GM18498 (cell line): ENCODE results near the gene RTN3.

Source experiments
- ATAC-seq: cut with Tn5 transposase; IDR thresholded peaks from one replicate; pipeline ENCODE4 v1.9.1; 2021; ENCODE audit warnings: mild to moderate bottlenecking, moderate library complexity; ENCODE audit not compliant: unreplicated experiment

RTN3 gene

GRCh38 chr11:63736864-63737263 lies 55.6 kb downstream of the RTN3 start:
- ATAC-seq: no peak

GRCh38 chr11:63737718-63738117 lies 56.4 kb downstream of the RTN3 start:
- ATAC-seq: no peak

GRCh38 chr11:63738720-63739360 lies 57.5 kb downstream of the RTN3 start:
- ATAC-seq: no peak

- no peak for ATAC-seq
These were observed 64.2 kb downstream of the RTN3 start for GRCh38 chr11:63745304-63746170.

GRCh38 chr11:63747011-63747410 lies 65.7 kb downstream of the RTN3 start:
- no peak for ATAC-seq

GRCh38 chr11:63749624-63750023 lies 68.3 kb downstream of the RTN3 start:
- no peak for ATAC-seq

- ATAC-seq: no peak
These were observed 75.8 kb downstream of the RTN3 start for GRCh38 chr11:63756919-63757761.

- ATAC-seq: no peak
These were observed 79.3 kb downstream of the RTN3 start for GRCh38 chr11:63760487-63761079.

GRCh38 chr11:63761188-63761587 lies 79.9 kb downstream of the RTN3 start:
- no peak for ATAC-seq

- ATAC-seq: no peak
These were observed 80.8 kb downstream of the RTN3 start for GRCh38 chr11:63761931-63762653.

- ATAC-seq: no peak
These were observed 81.6 kb downstream of the RTN3 start for GRCh38 chr11:63762654-63763495.

- ATAC-seq: no peak
These were observed 82.4 kb downstream of the RTN3 start for GRCh38 chr11:63763496-63764339.

GRCh38 chr11:63764340-63764678 lies 83.0 kb downstream of the RTN3 start:
- ATAC-seq: no peak

GRCh38 chr11:63764679-63765647 lies 83.7 kb downstream of the RTN3 start:
- no peak for ATAC-seq

- ATAC-seq: no peak
These were observed 84.5 kb downstream of the RTN3 start for GRCh38 chr11:63765688-63766241.

- no peak for ATAC-seq
These were observed 85.4 kb downstream of the RTN3 start for GRCh38 chr11:63766531-63767235.

- ATAC-seq: no peak
These were observed 85.9 kb downstream of the RTN3 start for GRCh38 chr11:63767267-63767564.
